Measurements from ENCODE around the gene LUZP1.

DNA sequence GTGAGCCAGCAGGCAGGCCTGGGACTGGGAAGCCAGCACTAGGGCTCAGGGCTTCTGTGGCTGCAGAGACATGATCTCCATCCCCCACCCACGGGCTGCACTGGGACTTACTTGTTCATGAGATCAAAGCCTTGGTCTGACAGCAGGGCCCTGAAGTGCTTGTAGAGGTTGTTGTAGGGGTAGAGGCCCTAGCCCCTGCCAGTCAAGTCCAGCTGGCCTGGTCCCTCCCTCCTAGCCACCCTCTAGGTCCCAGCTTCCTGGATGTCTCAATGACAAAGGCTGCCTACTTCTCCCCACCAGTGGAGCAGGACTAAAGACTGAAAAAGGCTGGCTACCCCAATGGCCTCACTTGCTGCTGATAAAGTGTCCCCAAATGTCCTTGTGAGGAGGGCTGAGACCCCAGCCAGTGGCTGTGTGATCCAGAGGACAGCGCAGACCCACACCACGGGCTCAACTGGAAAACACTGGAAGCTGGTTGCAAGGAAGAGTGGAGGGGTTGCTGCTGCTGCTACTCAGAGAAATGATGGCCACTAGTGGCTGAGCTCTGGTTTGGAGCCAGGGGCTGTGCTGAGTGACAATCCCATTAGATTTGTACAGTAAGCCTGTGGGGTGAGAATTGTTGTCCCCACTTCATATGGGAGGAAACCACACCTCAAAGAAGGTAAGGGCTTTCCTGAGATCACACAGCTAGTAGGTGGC is 47.2 kb upstream of the LUZP1 start:
- TF ChIP-seq, protein P1, sequence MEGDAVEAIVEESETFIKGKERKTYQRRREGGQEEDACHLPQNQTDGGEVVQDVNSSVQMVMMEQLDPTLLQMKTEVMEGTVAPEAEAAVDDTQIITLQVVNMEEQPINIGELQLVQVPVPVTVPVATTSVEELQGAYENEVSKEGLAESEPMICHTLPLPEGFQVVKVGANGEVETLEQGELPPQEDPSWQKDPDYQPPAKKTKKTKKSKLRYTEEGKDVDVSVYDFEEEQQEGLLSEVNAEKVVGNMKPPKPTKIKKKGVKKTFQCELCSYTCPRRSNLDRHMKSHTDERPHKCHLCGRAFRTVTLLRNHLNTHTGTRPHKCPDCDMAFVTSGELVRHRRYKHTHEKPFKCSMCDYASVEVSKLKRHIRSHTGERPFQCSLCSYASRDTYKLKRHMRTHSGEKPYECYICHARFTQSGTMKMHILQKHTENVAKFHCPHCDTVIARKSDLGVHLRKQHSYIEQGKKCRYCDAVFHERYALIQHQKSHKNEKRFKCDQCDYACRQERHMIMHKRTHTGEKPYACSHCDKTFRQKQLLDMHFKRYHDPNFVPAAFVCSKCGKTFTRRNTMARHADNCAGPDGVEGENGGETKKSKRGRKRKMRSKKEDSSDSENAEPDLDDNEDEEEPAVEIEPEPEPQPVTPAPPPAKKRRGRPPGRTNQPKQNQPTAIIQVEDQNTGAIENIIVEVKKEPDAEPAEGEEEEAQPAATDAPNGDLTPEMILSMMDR (IDR thresholded peaks at IDR 0.05), result no peak
- TF ChIP-seq POLR2A (IDR thresholded peaks at IDR 0.05) (no peak), EP300 (IDR thresholded peaks at IDR 0.05) (no peak)

All from ovary (tissue), 3 donors.